GM13977 (cell line): ENCODE data around the gene POFUT2.

Source experiments
- DNase-seq: peaks from one replicate; pipeline ENCODE4 v3.0.0; 2012; ENCODE audit warnings: low spot score
- CTCF ChIP-seq: IDR thresholded peaks from 2 replicates; pipeline ENCODE4 v1.5.1; 2012; ENCODE audit warnings: mild to moderate bottlenecking, control low read depth; ENCODE audit not compliant: insufficient read depth; ENCODE audit errors: extremely low read depth, missing control alignments
- in situ Hi-C: fragments of 300-500 bp; cut with MboI; formaldehyde crosslinking; loops from one replicate; pipeline ENCODE4 v1.12.0; 2022; ENCODE audit warnings: low sequenced_read_pairs, low pct_unique_long_range_greater_than_20kb, mixed read lengths, inconsistent platforms; ENCODE audit not compliant: unreplicated experiment

POFUT2 gene

GRCh38 chr21:45287438-45288391 is at the start of gene POFUT2:
TSS of gene POFUT2 (minus strand) at chr21:45287895. CDS start at chr21:45287871, 24 bp downstream.
- no peak for TF ChIP-seq CTCF
- DNase-seq, result peak; percentile 100
- in situ Hi-C loops, result no loop called here

GRCh38 chr21:45336870-45337269 is 49.2 kb upstream of the POFUT2 start:
- in situ Hi-C loops, result no loop called here
- no peak for TF ChIP-seq CTCF
- DNase-seq, result no peak

- in situ Hi-C loops, result no loop called here
- TF ChIP-seq CTCF, result no peak
Observed at GRCh38 chr21:45336535-45336810, 48.8 kb upstream of the POFUT2 start.

GRCh38 chr21:45335761-45336534 is 48.3 kb upstream of the POFUT2 start:
- in situ Hi-C loops, result no loop called here

More at GRCh38 chr21:45336535-45336810, 48.8 kb upstream of the POFUT2 start:
- no peak for DNase-seq

GRCh38 chr21:45335151-45335760 is 47.6 kb upstream of the POFUT2 start:
- in situ Hi-C loops, result no loop called here
- no peak for DNase-seq
- no peak for TF ChIP-seq CTCF

More at GRCh38 chr21:45335761-45336534, 48.3 kb upstream of the POFUT2 start:
- TF ChIP-seq CTCF, result no peak
- no peak for DNase-seq

GRCh38 chr21:45334591-45335081 is 46.9 kb upstream of the POFUT2 start:
- in situ Hi-C loops, result no loop called here
- no peak for TF ChIP-seq CTCF
- no peak for DNase-seq
